Measurements from ENCODE around the gene RNASE9. TPM values are rescaled to one million over a fixed set of nuclear protein-coding genes. Genes with fewer than 3 reads are reported as not detected.
"Not testable (repeated sequence)": the region's sequence is repeated elsewhere in the genome, so short reads cannot be mapped to it uniquely, and the experiment has no call there.

The RNASE9 gene
- total RNA-seq, 2 donors from 2014 or later = not detected

- no peak overlapping the region for H3K4me3 ChIP-seq
- no peaks in the 10 kb centered on the region for H3K4me1 ChIP-seq
- DNase-seq (no peak), ATAC-seq (no peak)
- WGBS, 2 donors = 54 to 67% methylated on average over 4 of the region's 4 CpGs
- H3K27me3 ChIP-seq = no peaks in the 10 kb centered on the region
- H3K9me3 ChIP-seq = no peaks in the 10 kb centered on the region
- H3K36me3 ChIP-seq (replicated peaks in 1 of 2; ENCODE audit: insufficient read depth in 1 of 2, low read depth in 2 of 2) = no peaks in the 10 kb centered on the region
- TF ChIP-seq, protein P1, sequence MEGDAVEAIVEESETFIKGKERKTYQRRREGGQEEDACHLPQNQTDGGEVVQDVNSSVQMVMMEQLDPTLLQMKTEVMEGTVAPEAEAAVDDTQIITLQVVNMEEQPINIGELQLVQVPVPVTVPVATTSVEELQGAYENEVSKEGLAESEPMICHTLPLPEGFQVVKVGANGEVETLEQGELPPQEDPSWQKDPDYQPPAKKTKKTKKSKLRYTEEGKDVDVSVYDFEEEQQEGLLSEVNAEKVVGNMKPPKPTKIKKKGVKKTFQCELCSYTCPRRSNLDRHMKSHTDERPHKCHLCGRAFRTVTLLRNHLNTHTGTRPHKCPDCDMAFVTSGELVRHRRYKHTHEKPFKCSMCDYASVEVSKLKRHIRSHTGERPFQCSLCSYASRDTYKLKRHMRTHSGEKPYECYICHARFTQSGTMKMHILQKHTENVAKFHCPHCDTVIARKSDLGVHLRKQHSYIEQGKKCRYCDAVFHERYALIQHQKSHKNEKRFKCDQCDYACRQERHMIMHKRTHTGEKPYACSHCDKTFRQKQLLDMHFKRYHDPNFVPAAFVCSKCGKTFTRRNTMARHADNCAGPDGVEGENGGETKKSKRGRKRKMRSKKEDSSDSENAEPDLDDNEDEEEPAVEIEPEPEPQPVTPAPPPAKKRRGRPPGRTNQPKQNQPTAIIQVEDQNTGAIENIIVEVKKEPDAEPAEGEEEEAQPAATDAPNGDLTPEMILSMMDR (IDR thresholded peaks at IDR 0.05) = no peak
- no peak for TF ChIP-seq POLR2A (IDR thresholded peaks at IDR 0.05)
- intact Hi-C loops (cut with DNase I) = no loop called here
- H3K27ac ChIP-seq = no peak overlapping the region
Measured at GRCh38 chr14:20515846-20516245, 45.0 kb downstream of the RNASE9 start.

DNA sequence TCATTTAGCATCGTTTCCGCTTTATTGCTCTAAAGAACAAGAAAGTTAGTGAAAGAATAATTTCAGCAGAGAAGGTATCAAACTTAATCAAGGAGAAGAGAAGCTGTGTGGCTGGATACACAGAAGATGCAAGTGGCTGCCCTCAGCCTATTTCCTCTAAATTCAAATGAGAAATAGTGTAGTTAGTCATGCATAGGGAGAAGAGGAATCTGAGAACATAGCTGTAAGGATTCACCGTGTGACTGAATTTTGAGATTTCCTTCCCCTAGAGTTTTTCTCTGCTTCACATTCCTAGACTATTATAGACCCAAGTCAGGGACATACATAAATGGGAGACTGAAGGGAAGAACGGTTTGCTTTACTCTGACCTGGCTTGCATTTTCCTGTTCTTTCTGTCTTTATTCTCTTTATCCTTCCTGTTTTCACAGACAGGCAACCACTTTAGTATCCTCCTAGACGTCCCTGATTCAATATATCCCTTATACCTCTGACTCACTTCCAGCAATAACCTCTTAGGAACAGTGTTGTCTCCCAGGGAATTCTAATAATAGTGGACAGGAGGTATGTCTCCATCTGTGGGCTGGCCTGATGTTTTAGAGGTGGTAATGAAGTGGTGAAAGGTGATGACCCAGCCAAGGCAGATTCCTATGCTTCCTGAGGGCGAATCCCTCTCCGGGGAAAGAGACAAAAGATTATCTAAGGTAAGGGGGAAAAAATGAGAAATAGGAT is 48.5 kb downstream of the RNASE9 start:
- TF ChIP-seq, protein P1 (IDR thresholded peaks at IDR 0.05) = no peak
- no peak for TF ChIP-seq POLR2A (IDR thresholded peaks at IDR 0.05)
- Histone ChIP-seq H3K36me3 (replicated peaks in 1 of 2; ENCODE audit: insufficient read depth in 1 of 2, low read depth in 2 of 2) (no peaks in the 10 kb centered on the region), H3K27ac (no peak overlapping the region), H3K27me3 (no peaks in the 10 kb centered on the region), H3K4me3 (no peak overlapping the region), H3K4me1 (no peaks in the 10 kb centered on the region), H3K9me3 (no peaks in the 10 kb centered on the region)
- intact Hi-C loops (cut with DNase I) = no loop called here
- 49 to 50% methylated on average over 7 of the region's 7 CpGs for WGBS, 2 donors
- DNase-seq (no peak), ATAC-seq (no peak)

- H3K4me1 ChIP-seq = no peaks in the 10 kb centered on the region
- WGBS, 2 donors = 86 to 88% methylated on average over 8 of the region's 8 CpGs
- no peak for ATAC-seq
Measured at GRCh38 chr14:20508367-20508766, 52.5 kb downstream of the RNASE9 start.

DNA sequence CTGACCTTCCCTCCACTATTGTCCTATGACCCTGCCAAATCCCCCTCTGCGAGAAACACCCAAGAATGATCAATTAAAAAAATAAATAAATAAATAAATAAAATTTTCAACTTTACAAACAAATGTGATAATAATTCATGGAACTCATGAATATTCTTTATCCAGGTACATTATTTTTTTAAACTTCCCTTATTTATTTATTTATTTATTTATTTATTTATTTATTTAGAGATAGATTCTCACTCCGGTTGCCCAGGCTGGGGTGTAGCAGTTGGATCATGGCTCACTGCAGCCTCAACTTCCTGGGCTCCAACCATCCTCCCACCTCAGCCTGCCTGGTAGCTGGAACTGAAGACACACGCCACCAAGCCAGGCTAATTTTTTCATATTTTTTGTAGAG is 53.3 kb downstream of the RNASE9 start:
- H3K4me1 ChIP-seq; H3K9me3 ChIP-seq; ATAC-seq; H3K36me3 ChIP-seq (replicated peaks in 1 of 2; ENCODE audit: insufficient read depth in 1 of 2, low read depth in 2 of 2); DNase-seq; intact Hi-C loops (cut with DNase I); H3K27ac ChIP-seq; H3K27me3 ChIP-seq; H3K4me3 ChIP-seq: not testable (repeated sequence)
- WGBS, 2 donors = 70 to 87% methylated on average over 3 of the region's 3 CpGs

More at GRCh38 chr14:20508367-20508766, 52.5 kb downstream of the RNASE9 start:
- intact Hi-C loops (cut with DNase I) = no loop called here
- H3K36me3 ChIP-seq (replicated peaks in 1 of 2; ENCODE audit: insufficient read depth in 1 of 2, low read depth in 2 of 2) = no peaks in the 10 kb centered on the region
- DNase-seq = no peak
- H3K27me3 ChIP-seq = no peaks in the 10 kb centered on the region
- H3K9me3 ChIP-seq = no peaks in the 10 kb centered on the region
- no peak overlapping the region for H3K27ac ChIP-seq
- TF ChIP-seq, protein P1 (IDR thresholded peaks at IDR 0.05) = no peak
- no peak for TF ChIP-seq POLR2A (IDR thresholded peaks at IDR 0.05)
- H3K4me3 ChIP-seq = no peak overlapping the region

DNA sequence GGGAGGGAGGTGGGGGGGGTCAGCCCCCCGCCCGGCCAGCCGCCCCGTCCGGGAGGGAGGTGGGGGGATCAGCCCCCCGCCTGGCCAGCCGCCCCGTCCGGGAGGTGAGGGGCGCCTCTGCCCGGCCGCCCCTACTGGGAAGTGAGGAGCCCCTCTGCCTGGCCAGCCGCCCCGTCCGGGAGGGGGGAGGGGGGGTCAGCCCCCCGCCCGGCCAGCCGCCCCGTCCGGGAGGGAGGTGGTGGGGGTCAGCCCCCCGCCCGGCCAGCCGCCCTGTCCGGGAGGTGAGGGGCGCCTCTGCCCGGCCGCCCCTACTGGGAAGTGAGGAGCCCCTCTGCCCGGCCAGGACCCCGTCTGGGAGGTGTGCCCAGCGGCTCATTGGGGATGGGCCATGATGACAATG is 54.1 kb downstream of the RNASE9 start:
- H3K27ac ChIP-seq; H3K27me3 ChIP-seq; H3K4me3 ChIP-seq; intact Hi-C loops (cut with DNase I); H3K9me3 ChIP-seq; ATAC-seq; H3K4me1 ChIP-seq; H3K36me3 ChIP-seq (replicated peaks in 1 of 2; ENCODE audit: insufficient read depth in 1 of 2, low read depth in 2 of 2); DNase-seq: not testable (repeated sequence)
- WGBS, 2 donors = no CpG with 5 or more reads among the region's 30 CpGs

DNA sequence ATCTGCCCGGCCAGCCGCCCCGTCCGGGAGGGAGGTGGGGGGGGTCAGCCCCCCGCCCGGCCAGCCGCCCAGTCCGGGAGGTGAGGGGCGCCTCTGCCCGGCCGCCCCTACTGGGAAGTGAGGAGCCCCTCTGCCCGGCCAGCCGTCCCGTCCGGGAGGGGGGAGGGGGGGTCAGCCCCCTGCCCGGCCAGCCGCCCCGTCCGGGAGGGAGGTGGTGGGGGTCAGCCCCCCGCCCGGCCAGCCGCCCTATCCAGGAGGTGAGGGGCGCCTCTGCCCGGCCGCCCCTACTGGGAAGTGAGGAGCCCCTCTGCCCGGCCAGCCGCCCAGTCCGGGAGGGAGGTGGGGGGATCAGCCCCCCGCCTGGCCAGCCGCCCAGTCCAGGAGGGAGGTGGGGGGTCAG is 54.6 kb downstream of the RNASE9 start:
- H3K4me1 ChIP-seq; H3K36me3 ChIP-seq (replicated peaks in 1 of 2; ENCODE audit: insufficient read depth in 1 of 2, low read depth in 2 of 2); H3K9me3 ChIP-seq; H3K27me3 ChIP-seq; H3K4me3 ChIP-seq; DNase-seq; intact Hi-C loops (cut with DNase I); H3K27ac ChIP-seq; ATAC-seq: not testable (repeated sequence)
- WGBS, 2 donors = 100% methylated on average over 1 of the region's 30 CpGs; no CpG with 5 or more reads in 1 of the 2 donors

Other genes with a start within 250 kb of the RNASE9 start
- gene CCNB1IP1, start 227.8 kb downstream of the RNASE9 start, total RNA-seq = 10 to 100 TPM; 17.1 to 66.9 TPM
- 10 to 100 TPM in 1 of 2 donors, 1 to 10 TPM in 1; 5.6 to 11.7 TPM for gene PARP2, start 217.4 kb downstream of the RNASE9 start, total RNA-seq
- 10 to 100 TPM; 32.3 to 35.3 TPM for gene TEP1, start 147.5 kb downstream of the RNASE9 start, total RNA-seq
- gene KLHL33, start 124.9 kb downstream of the RNASE9 start, total RNA-seq = under 1 TPM in 1 of 2 donors, not detected in 1; 0.26 TPM
- gene OSGEP, start 106.2 kb downstream of the RNASE9 start, total RNA-seq = 10 to 100 TPM; 36.1 to 53.4 TPM
- gene APEX1, start 105.8 kb downstream of the RNASE9 start, total RNA-seq = 100 to 1,000 TPM in 1 of 2 donors, 10 to 100 TPM in 1; 86.7 to 101 TPM
- gene PIP4P1, start 99.6 kb downstream of the RNASE9 start, total RNA-seq = 10 to 100 TPM; 12.2 to 12.5 TPM
- 10 to 100 TPM; 20.4 to 24.9 TPM for gene PNP, start 91.6 kb downstream of the RNASE9 start, total RNA-seq
- 1 to 10 TPM in 1 of 2 donors, not detected in 1; 4.3 TPM for gene RNASE10, start 55.5 kb downstream of the RNASE9 start, total RNA-seq
- gene RNASE11, start 27.0 kb upstream of the RNASE9 start, total RNA-seq = not detected
- gene RNASE12, start 30.3 kb upstream of the RNASE9 start, total RNA-seq = not detected
- not detected for gene OR6S1, start 80.6 kb upstream of the RNASE9 start, total RNA-seq
- gene RNASE4, start 123.5 kb upstream of the RNASE9 start, total RNA-seq = 10 to 100 TPM; 41.8 to 47.5 TPM
- gene ANG, start 127.7 kb upstream of the RNASE9 start, total RNA-seq = 10 to 100 TPM; 24.1 to 28.0 TPM
- gene EDDM3A, start 184.8 kb upstream of the RNASE9 start, total RNA-seq = not detected
- gene EDDM3B, start 207.4 kb upstream of the RNASE9 start, total RNA-seq = not detected
- 1 to 10 TPM in 1 of 2 donors, not detected in 1; 9.6 TPM for gene RNASE6, start 220.2 kb upstream of the RNASE9 start, total RNA-seq
- 100 to 1,000 TPM; 316 to 772 TPM for gene RNASE1, start 241.8 kb upstream of the RNASE9 start, total RNA-seq

All from body of pancreas (tissue), 4 donors.